SU-DHL-6 (cell line): ENCODE results near the gene RAPSN.

Source experiments
- EZH2phosphoT487 ChIP-seq: fragments of 200-600 bp; sonication (generic), shearing (Covaris generic); conservative IDR thresholded peaks from 2 replicates; pipeline ENCODE4 v1.6.1; 2018; ENCODE audit warnings: mild to moderate bottlenecking, antibody characterized with exemption, low read length, moderate library complexity, mixed read lengths
- TF ChIP-seq, protein P1 (sequence below): fragments of 200-600 bp; sonication (generic); IDR thresholded peaks from one replicate; pipeline ENCODE4 v1.5.1; 2017; ENCODE audit warnings: antibody characterized with exemption, mild to moderate bottlenecking, low read length, moderate library complexity; ENCODE audit not compliant: insufficient read depth, poor library complexity, severe bottlenecking

DNA sequence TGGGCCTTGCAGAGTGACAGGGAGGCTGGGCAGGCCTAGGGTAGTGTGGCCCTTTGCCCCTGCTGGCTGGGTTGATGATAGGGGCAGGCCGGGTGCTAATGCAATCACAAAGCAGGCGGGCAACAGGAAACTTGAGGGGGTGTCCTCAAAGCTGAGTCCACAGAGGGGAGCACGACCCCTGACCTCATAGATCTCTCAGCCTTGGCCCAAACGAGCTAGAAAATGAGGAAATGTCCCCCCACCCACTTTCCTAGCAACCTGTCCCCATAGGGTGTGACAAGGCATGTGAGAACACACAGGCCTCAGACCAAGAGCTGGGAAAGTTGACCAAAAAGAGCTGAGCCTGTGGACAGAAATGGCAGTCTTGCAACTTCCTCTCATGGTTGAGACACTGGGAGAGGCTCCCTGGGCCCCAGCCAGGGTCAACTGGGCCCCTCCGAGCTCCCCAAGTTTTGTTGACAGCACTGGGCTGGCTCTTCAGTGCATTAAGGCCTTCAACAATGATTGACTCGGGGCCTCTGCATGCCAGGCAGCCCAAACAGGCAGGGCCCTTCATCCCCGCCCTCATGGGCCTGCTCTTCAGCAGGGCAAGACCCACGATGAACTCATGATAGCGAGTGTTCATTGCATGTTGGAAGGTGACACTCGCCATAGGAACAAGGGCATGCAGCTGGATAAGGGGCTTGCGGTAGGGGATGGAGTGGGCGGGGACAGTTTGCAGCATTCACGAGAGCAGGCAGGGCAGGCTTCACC lies 60.8 kb downstream of the RAPSN start:
- TF ChIP-seq, protein P1, sequence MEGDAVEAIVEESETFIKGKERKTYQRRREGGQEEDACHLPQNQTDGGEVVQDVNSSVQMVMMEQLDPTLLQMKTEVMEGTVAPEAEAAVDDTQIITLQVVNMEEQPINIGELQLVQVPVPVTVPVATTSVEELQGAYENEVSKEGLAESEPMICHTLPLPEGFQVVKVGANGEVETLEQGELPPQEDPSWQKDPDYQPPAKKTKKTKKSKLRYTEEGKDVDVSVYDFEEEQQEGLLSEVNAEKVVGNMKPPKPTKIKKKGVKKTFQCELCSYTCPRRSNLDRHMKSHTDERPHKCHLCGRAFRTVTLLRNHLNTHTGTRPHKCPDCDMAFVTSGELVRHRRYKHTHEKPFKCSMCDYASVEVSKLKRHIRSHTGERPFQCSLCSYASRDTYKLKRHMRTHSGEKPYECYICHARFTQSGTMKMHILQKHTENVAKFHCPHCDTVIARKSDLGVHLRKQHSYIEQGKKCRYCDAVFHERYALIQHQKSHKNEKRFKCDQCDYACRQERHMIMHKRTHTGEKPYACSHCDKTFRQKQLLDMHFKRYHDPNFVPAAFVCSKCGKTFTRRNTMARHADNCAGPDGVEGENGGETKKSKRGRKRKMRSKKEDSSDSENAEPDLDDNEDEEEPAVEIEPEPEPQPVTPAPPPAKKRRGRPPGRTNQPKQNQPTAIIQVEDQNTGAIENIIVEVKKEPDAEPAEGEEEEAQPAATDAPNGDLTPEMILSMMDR, result no peak
- TF ChIP-seq EZH2phosphoT487, result no peak
